ENCODE measurements around the gene SPATA31E1.

The SPATA31E1 gene

GRCh38 chr9:87886933-87887505 is 4.3 kb downstream of the SPATA31E1 start:
- DNase-seq (ENCODE audit: low spot score), result no peak
- ChIA-PET CTCF (no interaction called here), POLR2A (ENCODE audit: low non-redundant PET) (no interaction called here)
- H3K27ac ChIP-seq, result no peak overlapping the region
- no peak for TF ChIP-seq CTCF (conservative IDR thresholded peaks at IDR 0.05; ENCODE audit: low read depth)

GRCh38 chr9:87887661-87888480 is 5.2 kb downstream of the SPATA31E1 start:
- no peak for DNase-seq (ENCODE audit: low spot score)
- CTCF ChIA-PET, result no interaction called here
- POLR2A ChIA-PET (ENCODE audit: low non-redundant PET), result no interaction called here
- TF ChIP-seq CTCF (conservative IDR thresholded peaks at IDR 0.05; ENCODE audit: low read depth), result no peak
- H3K27ac ChIP-seq, result no peak overlapping the region

- ChIA-PET POLR2A (ENCODE audit: low non-redundant PET) (no interaction called here), CTCF (no interaction called here)
- no peak overlapping the region for H3K27ac ChIP-seq
- no peak for TF ChIP-seq CTCF (conservative IDR thresholded peaks at IDR 0.05; ENCODE audit: low read depth)
- no peak for DNase-seq (ENCODE audit: low spot score)
These were observed 5.8 kb downstream of the SPATA31E1 start for GRCh38 chr9:87888501-87888900.

- no peak for DNase-seq (ENCODE audit: low spot score)
- ChIA-PET CTCF (interaction anchor here (0.6 kb wide), 1 partner anchor 484 kb away, joined by 4 read pairs; no protein-coding TSS in a partner anchor), POLR2A (ENCODE audit: low non-redundant PET) (no interaction called here)
- no peak for TF ChIP-seq CTCF (conservative IDR thresholded peaks at IDR 0.05; ENCODE audit: low read depth)
- H3K27ac ChIP-seq, result no peak overlapping the region
These were observed 6.6 kb downstream of the SPATA31E1 start for GRCh38 chr9:87889065-87889881.

- no peak overlapping the region for H3K27ac ChIP-seq
- ChIA-PET POLR2A (ENCODE audit: low non-redundant PET) (no interaction called here), CTCF (interaction anchor here (0.6 kb wide), 1 partner anchor 485 kb away, joined by 4 read pairs; no protein-coding TSS in a partner anchor)
- no peak for DNase-seq (ENCODE audit: low spot score)
- TF ChIP-seq CTCF (conservative IDR thresholded peaks at IDR 0.05; ENCODE audit: low read depth), result no peak
These were observed 7.2 kb downstream of the SPATA31E1 start for GRCh38 chr9:87889882-87890252.

GRCh38 chr9:87890837-87891236 is 8.2 kb downstream of the SPATA31E1 start:
- H3K27ac ChIP-seq, result no peak overlapping the region
- no peak for TF ChIP-seq CTCF (conservative IDR thresholded peaks at IDR 0.05; ENCODE audit: low read depth)
- no peak for DNase-seq (ENCODE audit: low spot score)
- ChIA-PET CTCF (no interaction called here), POLR2A (ENCODE audit: low non-redundant PET) (no interaction called here)

All from RWPE1 (cell line).